Measurements from ENCODE around the gene PREX1. TPM values are rescaled to one million over a fixed set of nuclear protein-coding genes. Genes with fewer than 3 reads are reported as not detected.

PREX1 gene
- total RNA-seq, 1 experiment from 2014 or later: 3.3 TPM

DNA sequence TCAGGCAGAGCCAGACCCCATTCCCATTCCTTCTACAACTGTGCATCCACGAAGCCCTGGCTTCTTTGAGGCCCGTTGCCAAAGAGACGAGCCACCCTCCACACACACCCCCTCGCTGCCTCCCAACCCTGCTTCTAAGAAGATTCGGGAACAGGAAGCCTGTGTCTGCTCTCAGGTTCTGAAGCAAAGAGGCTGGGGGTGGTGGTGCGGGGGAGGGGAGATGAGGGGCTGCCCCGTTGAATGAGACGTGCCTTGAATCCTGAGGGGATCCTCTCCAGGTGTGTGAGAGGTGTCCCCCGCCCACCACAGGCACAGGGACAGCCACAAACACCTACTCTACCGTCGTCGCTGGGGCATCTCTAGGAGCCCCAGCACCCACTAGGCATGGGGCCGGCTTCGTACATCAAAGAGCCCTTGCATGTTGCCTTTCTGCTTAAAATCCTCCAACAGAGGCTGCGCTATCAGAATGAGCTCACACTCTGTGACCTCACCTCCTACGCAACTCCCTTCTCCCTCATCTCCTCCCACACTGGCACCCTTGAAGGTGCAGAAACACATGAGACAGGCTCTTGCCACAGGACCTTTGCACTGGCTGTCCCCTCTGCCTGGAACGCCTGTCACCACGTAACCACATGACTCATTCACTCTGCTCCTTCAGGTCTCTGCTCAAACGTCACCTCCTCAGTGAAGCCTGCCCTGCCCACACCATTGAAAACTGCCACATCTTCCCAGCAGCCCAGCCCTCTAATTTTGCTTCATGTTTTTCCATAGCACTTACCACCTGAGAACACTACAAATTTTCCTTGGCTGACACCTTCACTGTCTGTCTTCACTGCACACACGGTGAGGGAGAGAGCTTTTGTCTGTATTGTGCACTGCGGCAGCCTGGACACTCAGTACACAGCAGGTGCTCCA, 58.5 kb downstream of the PREX1 start:
- H3K4me3 ChIP-seq: no peak overlapping the region
- no peak for TF ChIP-seq EZH2 (IDR thresholded peaks at IDR 0.05; ENCODE audit: low read depth)
- ChIA-PET POLR2A (ENCODE audit: unreplicated experiment) (interaction anchor here (0.6 kb wide), 2 partner anchors 31 to 55 kb away, joined by 3 to 7 read pairs; no protein-coding TSS in a partner anchor), CTCF (no interaction called here)
- no peak overlapping the region for H3K27ac ChIP-seq
- H3K4me2 ChIP-seq: no peak overlapping the region
- no TSS peak for BruUV-seq (replicated peaks)
- H3K36me3 ChIP-seq (ENCODE audit: low read depth): no peaks in the 10 kb centered on the region
- no peaks in the 10 kb centered on the region for H3K27me3 ChIP-seq (ENCODE audit: insufficient read depth, low read depth)
- intact Hi-C loops (cut with micrococcal nuclease; ENCODE audit: unreplicated experiment): no loop called here
- H2AFZ ChIP-seq: no peak overlapping the region
- no peaks in the 10 kb centered on the region for H3K79me2 ChIP-seq (ENCODE audit: low read depth)
- H3K9me3 ChIP-seq (ENCODE audit: insufficient read depth, low read depth): no peaks in the 10 kb centered on the region
- H3K9me2 ChIP-seq (ENCODE audit: insufficient read depth): no peaks in the 10 kb centered on the region
- peaks cover 7% of the 10 kb centered on the region; the same call in 1 of the 2 replicates for H3F3A ChIP-seq (ENCODE audit: insufficient read depth, low read depth)
- no peak for DNase-seq
- H4K20me1 ChIP-seq (ENCODE audit: insufficient read depth): no peaks in the 10 kb centered on the region
- H3K4me1 ChIP-seq (replicated peaks; ENCODE audit: insufficient read depth): no peaks in the 10 kb centered on the region

DNA sequence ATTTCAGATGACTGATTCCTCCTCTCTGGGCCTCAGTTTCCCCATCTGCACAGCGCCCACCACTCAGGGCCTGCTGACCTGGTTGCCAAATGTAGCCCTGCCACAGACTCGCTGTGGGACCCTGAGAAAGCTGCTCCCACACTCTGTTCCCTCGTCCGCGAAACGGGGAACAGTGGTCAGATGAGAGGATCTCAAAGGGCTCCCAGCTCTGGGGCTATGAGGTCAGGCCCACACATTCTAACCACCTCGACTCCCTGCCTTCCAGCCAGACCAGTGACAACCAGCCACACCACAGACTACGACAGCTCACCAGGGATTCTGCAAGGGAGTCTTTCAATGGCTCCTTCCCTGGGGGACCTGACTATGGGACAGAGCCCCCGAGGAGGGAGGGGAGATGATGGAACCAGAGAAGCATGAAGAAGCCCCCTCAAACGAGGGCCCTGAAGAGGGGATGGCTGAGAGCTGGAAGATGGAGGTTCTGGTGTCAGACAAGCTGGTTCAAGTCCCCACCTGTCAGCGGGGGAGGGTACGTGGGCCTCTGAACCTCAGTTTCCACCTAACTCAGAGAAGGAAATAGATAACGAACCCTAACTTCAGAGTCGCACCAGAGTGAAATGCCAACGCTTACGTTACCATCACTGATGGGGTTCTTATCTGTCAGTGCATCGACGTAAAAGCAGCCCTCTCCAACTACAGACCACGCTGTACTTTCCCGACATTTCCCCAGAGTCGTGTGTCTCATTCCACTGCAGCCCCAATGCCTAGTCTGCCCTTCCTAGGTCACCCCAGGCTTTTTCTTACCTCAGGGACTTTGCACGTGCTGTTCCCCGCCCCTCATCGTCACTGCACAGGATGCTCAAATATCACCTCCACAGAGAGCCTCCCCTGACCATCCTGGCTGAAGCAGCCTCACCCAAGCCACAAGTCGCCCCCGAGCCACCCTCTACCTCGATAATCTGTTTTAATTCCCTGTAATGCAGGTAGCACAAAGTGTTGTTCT, 60.5 kb downstream of the PREX1 start:
- Histone ChIP-seq H3K4me3 (no peak overlapping the region), H4K20me1 (ENCODE audit: insufficient read depth) (no peaks in the 10 kb centered on the region), H3K27me3 (ENCODE audit: insufficient read depth, low read depth) (no peaks in the 10 kb centered on the region), H2AFZ (no peak overlapping the region), H3K79me2 (ENCODE audit: low read depth) (no peaks in the 10 kb centered on the region), H3K9me2 (ENCODE audit: insufficient read depth) (no peaks in the 10 kb centered on the region), H3K9me3 (ENCODE audit: insufficient read depth, low read depth) (no peaks in the 10 kb centered on the region), H3K4me2 (no peak overlapping the region), H3K27ac (no peak overlapping the region), H3K4me1 (replicated peaks; ENCODE audit: insufficient read depth) (no peaks in the 10 kb centered on the region), H3F3A (ENCODE audit: insufficient read depth, low read depth) (peaks cover 7% of the 10 kb centered on the region; the same call in 1 of the 2 replicates), H3K36me3 (ENCODE audit: low read depth) (no peaks in the 10 kb centered on the region)
- CTCF ChIA-PET: interaction anchor here (0.6 kb wide), 1 partner anchor 124 kb away, joined by 5 read pairs; no protein-coding TSS in a partner anchor
- intact Hi-C loops (cut with micrococcal nuclease; ENCODE audit: unreplicated experiment): no loop called here
- TF ChIP-seq, protein P1, sequence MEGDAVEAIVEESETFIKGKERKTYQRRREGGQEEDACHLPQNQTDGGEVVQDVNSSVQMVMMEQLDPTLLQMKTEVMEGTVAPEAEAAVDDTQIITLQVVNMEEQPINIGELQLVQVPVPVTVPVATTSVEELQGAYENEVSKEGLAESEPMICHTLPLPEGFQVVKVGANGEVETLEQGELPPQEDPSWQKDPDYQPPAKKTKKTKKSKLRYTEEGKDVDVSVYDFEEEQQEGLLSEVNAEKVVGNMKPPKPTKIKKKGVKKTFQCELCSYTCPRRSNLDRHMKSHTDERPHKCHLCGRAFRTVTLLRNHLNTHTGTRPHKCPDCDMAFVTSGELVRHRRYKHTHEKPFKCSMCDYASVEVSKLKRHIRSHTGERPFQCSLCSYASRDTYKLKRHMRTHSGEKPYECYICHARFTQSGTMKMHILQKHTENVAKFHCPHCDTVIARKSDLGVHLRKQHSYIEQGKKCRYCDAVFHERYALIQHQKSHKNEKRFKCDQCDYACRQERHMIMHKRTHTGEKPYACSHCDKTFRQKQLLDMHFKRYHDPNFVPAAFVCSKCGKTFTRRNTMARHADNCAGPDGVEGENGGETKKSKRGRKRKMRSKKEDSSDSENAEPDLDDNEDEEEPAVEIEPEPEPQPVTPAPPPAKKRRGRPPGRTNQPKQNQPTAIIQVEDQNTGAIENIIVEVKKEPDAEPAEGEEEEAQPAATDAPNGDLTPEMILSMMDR (conservative IDR thresholded peaks at IDR 0.05): no peak
- no peak for TF ChIP-seq EZH2 (IDR thresholded peaks at IDR 0.05; ENCODE audit: low read depth)
- DNase-seq: no peak
- POLR2A ChIA-PET (ENCODE audit: unreplicated experiment): no interaction called here
- BruUV-seq (replicated peaks): no TSS peak

DNA sequence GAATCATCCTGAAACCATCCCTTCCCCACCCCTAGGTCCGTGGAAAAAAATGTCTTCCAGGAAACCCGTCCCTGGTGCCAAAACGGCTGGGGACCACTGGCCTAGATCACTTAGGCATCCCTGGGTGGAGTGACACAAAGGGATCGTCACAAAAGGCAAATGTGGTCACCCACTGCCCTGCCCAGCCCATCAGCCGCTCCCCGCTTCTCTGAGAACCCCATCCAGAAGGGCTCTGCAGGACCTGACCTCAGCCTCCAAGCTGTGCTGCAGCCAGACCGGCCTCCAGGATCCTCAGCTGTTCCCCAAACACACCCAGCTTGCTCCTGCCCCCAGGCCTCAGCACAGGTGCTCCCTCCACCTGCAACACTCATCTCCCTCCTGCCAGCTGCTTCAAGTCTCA, 61.6 kb downstream of the PREX1 start:
- Histone ChIP-seq H4K20me1 (ENCODE audit: insufficient read depth) (no peaks in the 10 kb centered on the region), H3K9me3 (ENCODE audit: insufficient read depth, low read depth) (no peaks in the 10 kb centered on the region), H3K27ac (no peak overlapping the region), H3K27me3 (ENCODE audit: insufficient read depth, low read depth) (no peaks in the 10 kb centered on the region), H3K9me2 (ENCODE audit: insufficient read depth) (no peaks in the 10 kb centered on the region), H3K36me3 (ENCODE audit: low read depth) (no peaks in the 10 kb centered on the region), H3F3A (ENCODE audit: insufficient read depth, low read depth) (peaks cover 7% of the 10 kb centered on the region; the same call in 1 of the 2 replicates), H3K4me2 (no peak overlapping the region), H3K4me3 (no peak overlapping the region), H3K79me2 (ENCODE audit: low read depth) (no peaks in the 10 kb centered on the region), H3K4me1 (replicated peaks; ENCODE audit: insufficient read depth) (no peaks in the 10 kb centered on the region), H2AFZ (no peak overlapping the region)
- TF ChIP-seq EZH2 (IDR thresholded peaks at IDR 0.05; ENCODE audit: low read depth): no peak
- TF ChIP-seq, protein P1 (conservative IDR thresholded peaks at IDR 0.05): no peak
- no TSS peak for BruUV-seq (replicated peaks)
- no peak for DNase-seq
- ChIA-PET POLR2A (ENCODE audit: unreplicated experiment) (no interaction called here), CTCF (interaction anchor here (0.6 kb wide), 1 partner anchor 126 kb away, joined by 5 read pairs; no protein-coding TSS in a partner anchor)
- intact Hi-C loops (cut with micrococcal nuclease; ENCODE audit: unreplicated experiment): no loop called here

All from PC-9 (cell line).